Right hindlimb (tissue), 1 donor: ENCODE results near the gene RARA.

ENCODE experiments used
- DNase-seq: peaks from one replicate; pipeline ENCODE4 v3.0.0-alpha.2; 2018

Gene RARA

DNA sequence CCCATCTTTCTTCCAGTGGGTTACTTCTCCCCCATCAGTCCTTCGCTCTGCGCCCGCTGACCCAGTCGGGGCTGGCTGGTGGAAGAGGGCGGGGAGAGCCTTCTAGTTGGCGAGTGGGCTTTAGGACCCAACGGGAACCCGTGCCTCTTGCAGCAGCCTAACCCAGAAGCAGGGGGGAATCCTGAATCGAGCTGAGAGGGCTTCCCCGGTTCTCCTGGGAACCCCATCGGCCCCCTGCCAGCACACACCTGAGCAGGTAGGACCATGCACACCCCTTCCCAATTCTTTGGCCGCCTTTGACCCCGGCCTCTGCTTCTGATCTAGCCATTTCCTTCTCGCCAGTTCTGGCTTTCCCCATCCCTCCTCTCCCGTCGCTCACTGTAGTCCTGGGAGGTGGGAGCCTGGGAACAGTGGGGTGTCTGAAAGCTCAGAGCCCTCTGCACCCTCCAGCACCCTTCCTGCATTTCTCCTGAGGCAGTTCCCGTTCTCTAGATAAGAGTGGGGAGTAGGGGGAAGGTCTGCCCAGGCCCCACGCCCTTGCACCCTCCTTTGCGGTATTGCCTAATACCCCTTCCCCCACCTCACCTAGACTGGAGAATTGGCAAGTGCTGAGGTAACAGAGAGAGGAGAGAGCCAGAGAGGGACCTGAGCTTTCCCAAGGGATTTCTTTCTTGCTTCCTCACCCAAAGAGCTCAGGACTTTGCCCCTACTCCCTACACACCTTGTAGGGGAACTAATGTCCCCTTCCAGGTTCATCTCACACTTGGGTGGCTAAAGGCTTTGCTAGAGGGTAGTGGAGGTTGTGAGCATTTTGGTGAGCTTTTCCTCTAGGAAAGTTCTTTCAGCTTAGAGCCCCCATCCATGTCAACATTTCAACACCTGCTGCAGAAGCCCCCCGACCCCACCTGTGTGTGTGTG is at the start of gene RARA:
TSS of gene RARA (plus strand) at position 150 of the 918 bp plus-strand sequence. CDS start 22,039 bp downstream, outside the sequence.
- peak; percentile 78 for DNase-seq

DNA sequence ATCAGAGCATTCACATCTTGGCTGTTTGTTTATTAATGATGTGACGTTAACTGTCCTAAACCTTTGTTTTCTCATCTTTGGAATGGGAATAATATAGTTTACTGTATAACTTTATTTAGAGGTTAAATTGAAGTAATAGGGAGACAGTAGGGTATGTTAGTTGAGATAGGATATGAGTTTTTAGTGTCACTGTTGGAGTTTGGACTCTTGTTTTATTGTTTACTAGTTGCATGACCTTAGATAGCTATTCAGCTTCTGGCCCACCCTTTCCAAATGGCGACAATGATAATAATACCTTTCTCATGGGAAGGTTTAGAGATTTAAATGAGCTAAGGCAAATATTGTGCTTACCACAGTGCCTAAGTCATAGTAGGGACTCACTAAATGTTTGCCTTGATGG is 49.5 kb upstream of the RARA start:
- no peak for DNase-seq

DNA sequence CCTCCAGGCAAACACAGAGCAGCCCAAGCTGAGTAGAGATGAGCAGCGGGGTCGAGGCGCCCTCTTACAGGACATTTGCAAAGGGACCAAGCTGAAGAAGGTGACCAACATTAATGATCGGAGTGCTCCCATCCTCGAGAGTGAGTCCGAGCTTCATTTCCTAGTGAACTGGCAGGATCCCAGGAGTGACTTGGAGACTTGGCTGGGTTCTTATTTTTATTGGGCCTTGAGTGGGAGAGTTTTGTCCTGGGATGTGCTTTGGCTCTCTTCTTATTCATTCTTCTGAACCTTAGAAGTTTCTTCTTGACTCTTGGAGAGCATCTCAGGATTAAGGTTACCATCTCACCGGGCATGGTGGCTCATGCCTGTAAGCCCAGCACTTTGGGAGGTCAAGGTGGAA is 48.5 kb upstream of the RARA start:
- no peak for DNase-seq

- DNase-seq: no peak
These were observed 44.4 kb upstream of the RARA start for GRCh38 chr17:40264458-40265185.

- no peak for DNase-seq
These were observed 43.6 kb upstream of the RARA start for GRCh38 chr17:40265337-40265736.

DNA sequence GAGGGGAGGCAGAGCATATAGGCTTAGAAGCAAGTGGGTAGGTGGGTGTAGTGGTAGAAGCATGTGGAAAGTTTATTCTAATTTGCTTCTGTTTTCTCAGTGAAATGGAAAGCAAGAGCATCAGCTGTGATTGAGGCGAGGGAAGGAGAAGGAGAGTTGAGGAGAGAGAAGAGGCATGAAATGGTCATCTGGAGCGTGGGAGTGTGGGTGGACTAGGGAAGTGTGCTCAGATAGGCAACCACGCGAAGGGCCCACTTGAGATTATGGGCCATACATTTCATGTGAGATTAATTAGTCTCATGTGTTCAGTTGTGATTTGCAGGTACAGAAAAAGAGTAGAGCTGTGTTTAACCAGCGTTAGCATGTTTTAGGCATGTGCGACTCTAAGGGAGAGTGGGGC is 42.1 kb upstream of the RARA start:
- no peak for DNase-seq

DNA sequence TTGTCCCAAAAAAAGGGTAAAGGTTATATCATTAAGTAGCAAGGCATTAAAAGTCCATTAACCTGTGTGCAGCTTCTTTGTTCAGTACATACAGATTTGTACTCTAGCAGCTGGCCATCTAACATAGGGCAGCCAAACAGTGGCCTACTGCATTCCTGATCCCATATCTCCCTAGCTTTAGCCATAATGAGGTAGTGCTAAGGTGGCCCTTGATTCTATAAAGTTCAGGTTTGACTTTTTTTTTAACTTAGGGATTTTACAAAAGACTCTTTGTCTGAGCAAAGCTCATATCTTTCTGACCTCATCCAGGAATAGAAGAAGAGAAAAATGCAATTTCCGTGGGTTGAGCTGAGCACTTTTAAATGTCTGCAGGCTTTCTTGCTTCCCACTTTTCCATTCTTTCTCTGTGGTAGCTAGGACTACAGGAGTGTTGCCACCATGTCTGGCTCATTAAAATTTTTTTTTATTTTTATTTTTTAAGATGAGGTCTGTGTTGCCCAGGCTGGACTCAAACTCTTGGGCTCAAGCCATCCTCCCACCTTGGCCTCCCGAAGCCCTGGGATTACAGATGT is 40.8 kb upstream of the RARA start:
- DNase-seq: no peak

DNA sequence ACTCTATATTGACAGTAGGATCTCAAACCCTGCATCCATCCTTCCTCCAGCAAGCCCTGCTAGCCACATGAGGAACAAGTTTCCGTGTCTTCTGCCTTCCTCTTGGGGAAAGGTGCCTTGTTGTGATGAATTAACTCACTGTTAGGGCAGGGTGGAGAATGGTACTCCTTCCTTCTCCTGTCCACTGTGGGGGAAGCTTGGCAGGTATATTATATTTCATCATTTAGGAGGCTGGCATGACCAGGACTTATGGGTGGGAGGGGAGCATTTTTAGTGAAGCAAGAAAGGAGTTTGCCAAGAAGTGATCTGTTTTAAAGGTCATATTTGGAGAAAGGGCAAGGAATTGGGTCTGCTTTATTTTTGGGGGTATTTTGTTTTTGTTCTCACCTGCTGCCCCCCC is 30.6 kb upstream of the RARA start:
- no peak for DNase-seq

- DNase-seq: no peak
These were observed 29.6 kb upstream of the RARA start for GRCh38 chr17:40279402-40279801.

DNA sequence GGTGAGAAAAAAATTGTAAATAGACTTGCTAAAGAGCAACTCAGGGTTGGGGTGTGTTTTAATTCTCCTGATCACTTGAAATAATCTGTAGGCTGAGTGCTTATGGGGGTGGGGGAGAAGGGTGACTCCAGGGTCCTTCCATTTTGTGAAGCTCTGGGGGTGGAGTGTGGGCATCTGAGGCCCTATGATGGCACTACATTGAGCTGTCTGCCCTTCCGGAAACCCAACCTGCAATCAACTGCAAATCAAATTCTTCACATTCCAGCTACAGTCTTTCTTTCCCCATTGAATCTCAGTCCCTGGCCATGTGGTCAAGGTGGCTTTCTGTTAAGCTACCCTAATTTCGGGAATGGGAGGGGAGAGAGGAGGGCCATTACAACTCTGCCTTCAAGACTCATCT is 27.3 kb upstream of the RARA start:
- no peak for DNase-seq

- DNase-seq: no peak
These were observed 25.3 kb upstream of the RARA start for GRCh38 chr17:40283662-40284061.

DNA sequence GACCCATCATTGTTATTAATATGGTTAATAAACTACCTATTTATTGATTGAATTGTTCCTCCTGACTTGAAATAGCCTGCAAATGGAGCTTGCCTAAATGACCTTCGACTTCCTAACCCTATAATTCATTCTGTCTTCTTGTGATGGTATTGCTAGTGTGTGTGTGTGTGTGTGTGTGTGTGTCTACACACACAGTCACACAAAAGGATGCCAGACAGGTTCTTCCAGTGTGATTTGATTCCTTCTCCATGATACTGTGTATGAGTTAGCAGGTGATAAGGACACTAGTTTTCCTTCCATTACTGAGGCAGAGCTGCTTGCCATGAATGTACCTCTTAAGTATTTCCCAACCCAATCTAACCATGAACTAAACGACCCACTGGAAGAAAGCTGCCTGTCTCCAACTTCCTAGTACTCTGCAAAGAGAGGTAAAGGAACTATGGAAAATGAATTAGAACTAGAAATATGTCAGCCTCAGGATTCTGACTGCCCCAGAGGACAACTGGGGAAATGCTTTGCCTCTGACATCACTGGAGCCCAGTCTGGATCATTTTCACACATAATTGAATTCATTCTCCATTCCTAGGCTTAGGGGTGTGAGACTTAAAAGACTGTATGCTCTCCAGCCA is 24.8 kb upstream of the RARA start:
- peak; percentile 75 for DNase-seq

- DNase-seq: no peak
These were observed 22.5 kb upstream of the RARA start for GRCh38 chr17:40286473-40286872.

GRCh38 chr17:40287159-40287493 is 21.9 kb upstream of the RARA start:
- DNase-seq: no peak

DNA sequence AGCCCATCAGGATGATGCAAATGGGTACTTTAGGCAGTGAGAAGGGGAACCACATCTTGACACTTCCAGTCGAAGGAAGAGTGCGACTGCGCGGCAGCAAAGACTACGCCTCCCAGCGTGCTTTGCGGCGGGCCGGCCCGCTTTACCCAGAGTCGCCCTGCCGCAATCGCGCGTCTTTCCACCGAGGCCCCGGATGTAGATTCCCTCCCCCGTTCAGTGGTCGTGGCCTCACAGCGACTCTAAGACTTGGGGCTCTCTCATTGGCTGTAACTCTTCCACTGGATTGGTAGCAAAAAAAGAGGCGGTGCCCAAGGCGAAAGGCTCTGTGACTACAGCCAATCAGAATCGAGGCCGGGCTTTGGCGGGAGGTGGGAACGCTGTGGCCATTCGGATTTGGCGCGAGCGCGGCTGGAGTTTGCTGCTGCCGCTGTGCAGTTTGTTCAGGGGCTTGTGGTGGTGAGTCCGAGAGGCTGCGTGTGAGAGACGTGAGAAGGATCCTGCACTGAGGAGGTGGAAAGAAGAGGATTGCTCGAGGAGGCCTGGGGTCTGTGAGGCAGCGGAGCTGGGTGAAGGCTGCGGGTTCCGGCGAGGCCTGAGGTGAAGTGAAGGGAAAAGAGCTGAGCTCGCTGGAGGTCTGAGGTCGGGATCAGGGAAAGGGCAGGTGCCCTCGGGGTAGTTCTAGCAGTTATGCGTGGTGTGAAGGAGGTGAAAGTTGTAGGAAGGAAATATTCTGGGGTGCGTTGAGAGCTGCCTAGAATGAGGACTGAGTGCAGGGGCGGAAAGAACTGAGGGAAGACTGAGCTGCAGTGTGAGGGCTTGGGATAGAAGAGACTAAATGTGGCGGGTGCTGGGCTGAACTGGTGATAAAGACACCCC is 21.2 kb upstream of the RARA start, which contains the start of gene CDC6:
TSS of gene CDC6 (plus strand) at position 386 of the 876 bp plus-strand sequence. CDS start 1,542 bp downstream, outside the sequence.
- DNase-seq: peak; percentile 100

DNA sequence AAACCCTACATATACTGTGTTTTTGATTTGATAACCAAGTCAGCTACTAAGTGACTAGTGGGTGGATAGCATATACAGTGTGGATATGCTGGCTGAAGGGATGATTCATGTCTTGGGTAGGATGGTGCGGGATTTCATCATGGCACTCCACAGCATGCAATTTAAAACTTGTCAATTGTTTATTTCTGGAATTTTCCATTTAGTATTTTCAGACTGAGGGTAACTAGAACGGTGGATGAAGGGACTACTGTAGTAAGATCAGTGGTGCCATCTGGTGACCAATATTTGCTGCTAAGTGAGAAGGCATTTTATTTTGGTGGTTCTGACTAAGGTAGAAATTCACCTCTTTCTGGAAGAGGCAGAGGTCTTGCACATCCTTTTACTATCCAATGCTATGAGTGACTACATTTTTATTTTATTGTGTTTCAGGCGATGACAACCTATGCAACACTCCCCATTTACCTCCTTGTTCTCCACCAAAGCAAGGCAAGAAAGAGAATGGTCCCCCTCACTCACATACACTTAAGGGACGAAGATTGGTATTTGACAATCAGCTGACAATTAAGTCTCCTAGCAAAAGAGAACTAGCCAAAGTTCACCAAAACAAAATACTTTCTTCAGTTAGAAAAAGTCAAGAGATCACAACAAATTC is 18.2 kb upstream of the RARA start:
- peak; percentile 48 for DNase-seq

DNA sequence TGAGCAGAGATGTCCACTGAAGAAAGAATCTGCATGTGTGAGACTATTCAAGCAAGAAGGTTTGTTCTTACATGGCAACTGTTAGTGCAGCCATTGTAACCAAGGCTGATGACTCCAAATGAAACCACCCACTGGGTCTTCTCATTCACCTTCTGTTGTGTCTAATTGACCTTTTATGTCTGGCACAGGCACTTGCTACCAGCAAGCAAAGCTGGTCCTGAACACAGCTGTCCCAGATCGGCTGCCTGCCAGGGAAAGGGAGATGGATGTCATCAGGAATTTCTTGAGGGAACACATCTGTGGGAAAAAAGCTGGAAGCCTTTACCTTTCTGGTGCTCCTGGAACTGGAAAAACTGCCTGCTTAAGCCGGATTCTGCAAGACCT is 17.7 kb upstream of the RARA start:
- no peak for DNase-seq

- peak; percentile 84 for DNase-seq
These were observed 15.6 kb upstream of the RARA start for GRCh38 chr17:40293363-40293762.

- no peak for DNase-seq
These were observed 13.2 kb upstream of the RARA start for GRCh38 chr17:40295488-40296436.

DNA sequence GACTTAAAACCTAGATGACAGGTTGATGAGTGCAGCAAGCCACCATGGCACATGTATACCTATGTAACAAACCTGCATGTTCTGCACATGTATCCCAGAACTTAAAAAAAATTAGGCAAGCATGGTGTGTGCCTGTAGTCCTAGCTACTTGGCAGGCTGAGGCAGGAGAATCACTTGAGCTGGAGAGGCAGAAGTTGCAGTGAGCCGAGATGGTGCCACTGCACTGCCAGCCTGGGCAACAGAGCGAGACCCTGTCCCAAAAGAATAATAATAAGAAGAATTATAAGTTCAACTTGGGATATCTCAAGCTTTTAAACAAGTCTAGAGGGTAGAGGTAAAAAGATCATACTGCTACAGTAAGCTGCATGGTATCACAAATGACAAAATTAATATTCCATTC is 11.5 kb upstream of the RARA start:
- no peak for DNase-seq

GRCh38 chr17:40298726-40299125 is 10.3 kb upstream of the RARA start:
- DNase-seq: no peak
